RWPE1 (cell line): ENCODE measurements around the gene SRPK1.

Experiments
- CTCF ChIA-PET: fragments of 350-600 bp; sonication (Branson Sonifier 250); formaldehyde crosslinking; extraction: SDS; loops from one replicate; lab custom pipeline; 2021; lab: Yijun Ruan, JAX
- POLR2A ChIA-PET: fragments of 400-600 bp; formaldehyde crosslinking; extraction: SDS; loops from one replicate; lab custom pipeline; 2020; ENCODE audit warnings: antibody characterized with exemption; ENCODE audit not compliant: low non-redundant PET; lab: Yijun Ruan, JAX
- DNase-seq: peaks from one replicate; pipeline ENCODE4 v3.0.0; 2012; ENCODE audit warnings: low spot score
- H3K27ac ChIP-seq: fragments of 450-650 bp; 2 replicates; pipeline ENCODE4 v1.5.1; 2017
- CTCF ChIP-seq: fragments of 450-650 bp; conservative IDR thresholded peaks from 2 replicates; pipeline ENCODE4 v1.5.1; 2017; ENCODE audit warnings: low read depth, mild to moderate bottlenecking

SRPK1 gene

GRCh38 chr6:35794536-35795452 lies 126.1 kb downstream of the SRPK1 start:
- H3K27ac ChIP-seq = no peak overlapping the region
- POLR2A ChIA-PET = no interaction called here
- TF ChIP-seq CTCF = no peak
- DNase-seq = no peak
- CTCF ChIA-PET = interaction anchor here (0.6 kb wide), 1 partner anchor 526 kb away, joined by 3 read pairs; no protein-coding TSS in a partner anchor

GRCh38 chr6:35790683-35791082 lies 130.2 kb downstream of the SRPK1 start:
- TF ChIP-seq CTCF = no peak
- POLR2A ChIA-PET = no interaction called here

GRCh38 chr6:35788423-35788982 lies 132.4 kb downstream of the SRPK1 start:
- no peak for DNase-seq
- ChIA-PET POLR2A (no interaction called here), CTCF (no interaction called here)
- no peak overlapping the region for H3K27ac ChIP-seq
- TF ChIP-seq CTCF = no peak

More at GRCh38 chr6:35790683-35791082, 130.2 kb downstream of the SRPK1 start:
- H3K27ac ChIP-seq = no peak overlapping the region
- CTCF ChIA-PET = interaction anchor here (0.6 to 0.7 kb wide), 2 partner anchors 34 to 305 kb away, joined by 3 read pairs; no protein-coding TSS in a partner anchor
- DNase-seq = no peak

GRCh38 chr6:35787266-35788218 lies 133.4 kb downstream of the SRPK1 start:
- ChIA-PET CTCF (interaction anchor here (0.5 kb wide), 1 partner anchor 9 kb away, joined by 3 read pairs; no protein-coding TSS in a partner anchor), POLR2A (no interaction called here)
- no peak for DNase-seq
- H3K27ac ChIP-seq = no peak overlapping the region
- TF ChIP-seq CTCF = no peak

- POLR2A ChIA-PET = no interaction called here
- H3K27ac ChIP-seq = no peak overlapping the region
- no peak for TF ChIP-seq CTCF
- CTCF ChIA-PET = no interaction called here
- no peak for DNase-seq
These were observed 134.1 kb downstream of the SRPK1 start for GRCh38 chr6:35786810-35787209.

GRCh38 chr6:35786272-35786671 lies 134.6 kb downstream of the SRPK1 start:
- ChIA-PET CTCF (no interaction called here), POLR2A (no interaction called here)
- no peak for DNase-seq
- H3K27ac ChIP-seq = no peak overlapping the region
- TF ChIP-seq CTCF = no peak
